ENCODE data around the gene ACOXL. TPM values are rescaled to one million over a fixed set of nuclear protein-coding genes. Genes with fewer than 3 reads are reported as not detected.

Gene ACOXL
- total and polyA plus RNA-seq, 9 of the 15 experiments (the other 6 are each of a cell fraction or from before 2014, with no cell fraction given) = 0.31 to 0.56 TPM; not detected in 7

DNA sequence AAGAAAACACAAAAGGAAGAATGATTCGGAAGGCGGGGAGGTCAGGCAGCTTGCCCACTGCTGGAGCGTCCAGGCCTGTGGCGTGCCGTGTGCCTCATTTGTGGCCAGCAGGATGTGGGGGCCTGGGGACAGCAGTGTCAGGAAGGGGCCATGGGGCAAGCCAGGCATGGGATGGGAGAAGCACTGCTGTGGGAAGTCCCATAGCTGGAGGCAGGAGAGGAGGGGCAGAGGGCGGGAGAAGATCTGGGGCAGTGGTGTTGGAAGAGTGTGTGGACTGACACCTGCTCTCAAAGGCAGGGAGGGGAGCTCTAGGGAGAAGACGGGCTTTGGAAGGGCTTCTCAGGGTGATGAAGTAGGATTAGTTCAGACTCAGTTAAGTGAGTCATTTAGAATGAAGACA is 133.7 kb downstream of the ACOXL start (continued):
- TF ChIP-seq DNMT1 (IDR thresholded peaks at IDR 0.05) (no peak), ZNF197 (CRISPR knock-in tag; IDR thresholded peaks at IDR 0.05; ENCODE audit: low read depth) (no peak), ZNF830 (CRISPR knock-in tag; IDR thresholded peaks at IDR 0.05) (no peak)
- TF ChIP-seq, protein P1, sequence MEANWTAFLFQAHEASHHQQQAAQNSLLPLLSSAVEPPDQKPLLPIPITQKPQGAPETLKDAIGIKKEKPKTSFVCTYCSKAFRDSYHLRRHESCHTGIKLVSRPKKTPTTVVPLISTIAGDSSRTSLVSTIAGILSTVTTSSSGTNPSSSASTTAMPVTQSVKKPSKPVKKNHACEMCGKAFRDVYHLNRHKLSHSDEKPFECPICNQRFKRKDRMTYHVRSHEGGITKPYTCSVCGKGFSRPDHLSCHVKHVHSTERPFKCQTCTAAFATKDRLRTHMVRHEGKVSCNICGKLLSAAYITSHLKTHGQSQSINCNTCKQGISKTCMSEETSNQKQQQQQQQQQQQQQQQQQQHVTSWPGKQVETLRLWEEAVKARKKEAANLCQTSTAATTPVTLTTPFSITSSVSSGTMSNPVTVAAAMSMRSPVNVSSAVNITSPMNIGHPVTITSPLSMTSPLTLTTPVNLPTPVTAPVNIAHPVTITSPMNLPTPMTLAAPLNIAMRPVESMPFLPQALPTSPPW (CRISPR knock-in tag; IDR thresholded peaks at IDR 0.05) = no peak

DNA sequence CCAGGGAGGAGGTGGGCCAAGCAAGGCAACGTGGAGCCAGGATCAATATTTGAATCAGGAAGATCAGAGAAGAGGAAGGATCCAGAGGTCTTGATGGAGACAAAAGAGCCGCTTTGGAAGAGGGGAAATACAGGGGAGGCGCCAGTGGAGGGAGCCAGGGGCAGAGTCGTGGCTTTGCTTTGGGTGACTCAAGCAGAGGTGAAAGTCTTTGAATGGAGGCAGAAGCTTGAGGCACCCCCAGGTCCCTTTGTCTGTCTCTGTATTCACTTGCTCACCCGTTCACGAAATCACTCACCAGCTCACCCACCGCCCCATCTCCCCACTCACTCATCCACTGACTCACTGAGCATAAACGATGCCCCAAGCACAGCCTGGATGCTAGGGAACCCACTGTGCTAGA is 134.1 kb downstream of the ACOXL start:
- DNase-seq (ENCODE audit: extremely low read depth in 1 of 4, low spot score in 3 of 4) (no peak), ATAC-seq (no peak), FAIRE-seq (no peak)
- WGBS (ENCODE audit: insufficient coverage, low coverage, missing lambda C conversion rate) = under 1% methylated on average over 8 of the region's 8 CpGs
- no peak overlapping the region for H3K4me3 ChIP-seq
- no peaks in the 10 kb centered on the region for H4K20me1 ChIP-seq (replicated peaks; ENCODE audit: control insufficient read depth, insufficient read depth, low read length)
- CTCF ChIA-PET (ENCODE audit: low intra/inter-chr PET ratio) = interaction anchor here (0.6 kb wide), 1 partner anchor 12 kb away, joined by 3 read pairs; no protein-coding TSS in a partner anchor
- no peak for TF ChIP-seq ZNF583 (CRISPR knock-in tag; IDR thresholded peaks at IDR 0.05)
- TF ChIP-seq, protein P2, sequence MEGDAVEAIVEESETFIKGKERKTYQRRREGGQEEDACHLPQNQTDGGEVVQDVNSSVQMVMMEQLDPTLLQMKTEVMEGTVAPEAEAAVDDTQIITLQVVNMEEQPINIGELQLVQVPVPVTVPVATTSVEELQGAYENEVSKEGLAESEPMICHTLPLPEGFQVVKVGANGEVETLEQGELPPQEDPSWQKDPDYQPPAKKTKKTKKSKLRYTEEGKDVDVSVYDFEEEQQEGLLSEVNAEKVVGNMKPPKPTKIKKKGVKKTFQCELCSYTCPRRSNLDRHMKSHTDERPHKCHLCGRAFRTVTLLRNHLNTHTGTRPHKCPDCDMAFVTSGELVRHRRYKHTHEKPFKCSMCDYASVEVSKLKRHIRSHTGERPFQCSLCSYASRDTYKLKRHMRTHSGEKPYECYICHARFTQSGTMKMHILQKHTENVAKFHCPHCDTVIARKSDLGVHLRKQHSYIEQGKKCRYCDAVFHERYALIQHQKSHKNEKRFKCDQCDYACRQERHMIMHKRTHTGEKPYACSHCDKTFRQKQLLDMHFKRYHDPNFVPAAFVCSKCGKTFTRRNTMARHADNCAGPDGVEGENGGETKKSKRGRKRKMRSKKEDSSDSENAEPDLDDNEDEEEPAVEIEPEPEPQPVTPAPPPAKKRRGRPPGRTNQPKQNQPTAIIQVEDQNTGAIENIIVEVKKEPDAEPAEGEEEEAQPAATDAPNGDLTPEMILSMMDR (IDR thresholded peaks at IDR 0.05 in 2 of 3, conservative IDR thresholded peaks at IDR 0.05 in 1 of 3; ENCODE audit: insufficient read depth in 2 of 3, low read depth in 1 of 3, low read length in 3 of 3) = peak in 1 of 3 experiments; percentile 12; a peak in 1 of 6 replicates
- H3K36me3 ChIP-seq (ENCODE audit: control insufficient read depth, insufficient read depth, low read length) = no peaks in the 10 kb centered on the region
- in situ Hi-C loops (cut with MboI) = no loop called here
- H3K9ac ChIP-seq (ENCODE audit: insufficient read depth in 1 of 2, low read depth in 2 of 2, low read length in 2 of 2) = no peak overlapping the region
- no peaks in the 10 kb centered on the region for H3K4me1 ChIP-seq (replicated peaks in 1 of 2; ENCODE audit: control insufficient read depth in 2 of 2, insufficient read depth in 2 of 2, low read length in 2 of 2)
- no peaks in the 10 kb centered on the region for H3K9me3 ChIP-seq (replicated peaks; ENCODE audit: control insufficient read depth, insufficient read depth, low read depth, low read length)
- no peak overlapping the region for H3K27ac ChIP-seq (ENCODE audit: extremely low read depth, low read depth, low read length)
- intact Hi-C loops (cut with micrococcal nuclease) = no loop called here
- peaks cover 10 to 45% of the 10 kb centered on the region in 2 experiments; a peak in 4 of 5 replicates for H3K27me3 ChIP-seq (ENCODE audit: control insufficient read depth in 2 of 2, insufficient read depth in 2 of 2, low read length in 2 of 2)
- H2AFZ ChIP-seq (ENCODE audit: low read depth, low read length) = no peak overlapping the region
- H3K4me2 ChIP-seq (ENCODE audit: insufficient read depth, low read length) = no peak overlapping the region
- no peaks in the 10 kb centered on the region for H3K79me2 ChIP-seq (ENCODE audit: control insufficient read depth, insufficient read depth, low read length)
- POLR2A ChIA-PET = no interaction called here
- no peaks in the 10 kb centered on the region for H3K9me1 ChIP-seq (ENCODE audit: control insufficient read depth, insufficient read depth, low read length)
- no TSS peak for BruUV-seq (replicated peaks)

All from K562 (cell line).